ENCODE measurements around the gene ZNF799. TPM values are rescaled to one million over a fixed set of nuclear protein-coding genes. Genes with fewer than 3 reads are reported as not detected.
"Not testable (repeated sequence)": the region's sequence is repeated elsewhere in the genome, so short reads cannot be mapped to it uniquely, and the experiment has no call there.

The ZNF799 gene
- total and polyA plus RNA-seq, 2 experiments from 2014 or later = 1.8 to 2.5 TPM

DNA sequence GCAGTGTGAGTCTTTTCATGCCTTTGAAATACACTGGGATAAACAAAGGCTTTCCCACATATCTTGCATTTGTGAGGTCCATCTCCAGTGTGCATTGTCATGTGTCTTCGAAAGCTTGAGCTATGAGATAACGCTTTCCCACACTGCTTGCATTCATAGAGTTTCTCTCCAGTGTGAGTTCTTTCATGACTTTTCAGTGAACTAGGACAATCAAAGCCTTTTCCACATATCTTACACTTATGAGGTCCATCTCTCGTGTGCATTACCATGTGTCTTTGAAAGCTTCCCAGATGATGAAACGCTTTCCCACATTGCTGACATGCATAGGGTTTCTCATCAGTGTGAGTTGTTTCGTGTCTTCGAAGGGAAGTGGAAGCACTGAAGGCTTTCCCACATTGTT, 9.9 kb downstream of the ZNF799 start:
- H3K9me3 ChIP-seq (ENCODE audit: low read depth); H3K4me3 ChIP-seq; H3F3A ChIP-seq (ENCODE audit: insufficient read depth); H2AFZ ChIP-seq; H3K4me2 ChIP-seq (ENCODE audit: unreplicated experiment); in situ Hi-C loops (cut with MboI); H4K20me1 ChIP-seq (ENCODE audit: insufficient read depth); H3K4me1 ChIP-seq (ENCODE audit: insufficient read depth); H3K79me2 ChIP-seq (ENCODE audit: insufficient read depth); DNase-seq; H3K9me2 ChIP-seq (ENCODE audit: insufficient read depth); H3K9ac ChIP-seq; H3K27ac ChIP-seq; H3K27me3 ChIP-seq (replicated peaks; ENCODE audit: insufficient read depth): not testable (repeated sequence)
- peaks cover 18% of the 10 kb centered on the region for H3K36me3 ChIP-seq (ENCODE audit: low read depth)
- 89 to 93% methylated on average over 6 of the region's 6 CpGs for WGBS, 2 experiments (ENCODE audit: low coverage in 1 of 2, low lambda C conversion rate in 2 of 2, missing lambda C conversion rate in 2 of 2)

DNA sequence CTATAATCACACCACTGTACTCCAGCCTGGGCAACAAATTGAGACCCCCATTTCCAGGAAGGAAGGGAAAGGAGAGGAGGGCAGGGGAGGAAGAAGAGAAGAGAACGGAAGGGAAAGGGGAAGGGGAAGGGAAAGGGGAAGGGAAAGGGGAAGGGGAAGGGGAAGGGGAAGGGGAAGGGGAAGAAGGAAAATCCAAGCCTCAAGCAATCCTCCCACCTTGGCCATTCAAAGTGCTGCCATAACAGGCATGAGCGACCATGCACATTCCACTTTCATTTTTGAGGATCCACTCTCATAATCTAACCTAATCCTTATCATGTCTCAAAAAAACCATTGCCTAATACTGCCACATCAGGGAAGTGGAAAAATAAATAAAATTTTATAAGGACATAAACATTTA, 14.7 kb downstream of the ZNF799 start:
- H3K9me2 ChIP-seq (ENCODE audit: insufficient read depth); H3K27me3 ChIP-seq (replicated peaks; ENCODE audit: insufficient read depth); H3K79me2 ChIP-seq (ENCODE audit: insufficient read depth); H3K4me1 ChIP-seq (ENCODE audit: insufficient read depth); in situ Hi-C loops (cut with MboI); DNase-seq; H3K4me2 ChIP-seq (ENCODE audit: unreplicated experiment); H3K27ac ChIP-seq; H3K4me3 ChIP-seq; H3K9me3 ChIP-seq (ENCODE audit: low read depth); H3K9ac ChIP-seq; H3F3A ChIP-seq (ENCODE audit: insufficient read depth); H2AFZ ChIP-seq; H4K20me1 ChIP-seq (ENCODE audit: insufficient read depth): not testable (repeated sequence)
- H3K36me3 ChIP-seq (ENCODE audit: low read depth) = peaks cover 13% of the 10 kb centered on the region
- 96 to 100% methylated on average over 1 to 2 of the region's 2 CpGs for WGBS, 2 experiments (ENCODE audit: low coverage in 1 of 2, low lambda C conversion rate in 2 of 2, missing lambda C conversion rate in 2 of 2)

DNA sequence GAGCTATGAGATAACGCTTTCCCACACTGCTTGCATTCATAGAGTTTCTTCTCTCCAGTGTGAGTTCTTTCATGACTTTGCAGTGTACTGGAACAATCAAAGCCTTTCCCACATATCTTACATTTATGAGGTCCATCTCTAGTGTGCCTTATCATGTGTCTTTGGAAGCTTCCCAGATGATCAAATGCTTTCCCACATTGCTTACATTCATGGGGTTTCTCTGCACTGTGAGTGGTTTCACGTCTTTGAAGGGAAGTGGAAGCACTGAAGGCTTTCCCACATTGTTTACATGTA, 20.7 kb downstream of the ZNF799 start:
- no peaks in the 10 kb centered on the region for H3K9me2 ChIP-seq (ENCODE audit: insufficient read depth)
- no peaks in the 10 kb centered on the region for H3F3A ChIP-seq (ENCODE audit: insufficient read depth)
- no peaks in the 10 kb centered on the region for H3K4me1 ChIP-seq (ENCODE audit: insufficient read depth)
- H3K79me2 ChIP-seq (ENCODE audit: insufficient read depth) = no peaks in the 10 kb centered on the region
- H3K9me3 ChIP-seq (ENCODE audit: low read depth) = peaks cover 3% of the 10 kb centered on the region
- no peak overlapping the region for H3K27ac ChIP-seq
- in situ Hi-C loops (cut with MboI) = no loop called here
- TF ChIP-seq EZH2 (IDR thresholded peaks at IDR 0.05; ENCODE audit: insufficient read depth, poor library complexity, severe bottlenecking) = no peak
- H3K4me2 ChIP-seq (ENCODE audit: unreplicated experiment) = no peak overlapping the region
- 62 to 64% methylated on average over 2 of the region's 2 CpGs for WGBS, 2 experiments (ENCODE audit: low coverage in 1 of 2, low lambda C conversion rate in 2 of 2, missing lambda C conversion rate in 2 of 2)
- no peak overlapping the region for H3K9ac ChIP-seq
- H3K4me3 ChIP-seq = no peak overlapping the region
- no peaks in the 10 kb centered on the region for H3K27me3 ChIP-seq (replicated peaks; ENCODE audit: insufficient read depth)
- H4K20me1 ChIP-seq (ENCODE audit: insufficient read depth) = no peaks in the 10 kb centered on the region
- H2AFZ ChIP-seq = no peak overlapping the region
- DNase-seq = no peak
- H3K36me3 ChIP-seq (ENCODE audit: low read depth) = peaks cover 8% of the 10 kb centered on the region; the same call in 1 of the 2 replicates

DNA sequence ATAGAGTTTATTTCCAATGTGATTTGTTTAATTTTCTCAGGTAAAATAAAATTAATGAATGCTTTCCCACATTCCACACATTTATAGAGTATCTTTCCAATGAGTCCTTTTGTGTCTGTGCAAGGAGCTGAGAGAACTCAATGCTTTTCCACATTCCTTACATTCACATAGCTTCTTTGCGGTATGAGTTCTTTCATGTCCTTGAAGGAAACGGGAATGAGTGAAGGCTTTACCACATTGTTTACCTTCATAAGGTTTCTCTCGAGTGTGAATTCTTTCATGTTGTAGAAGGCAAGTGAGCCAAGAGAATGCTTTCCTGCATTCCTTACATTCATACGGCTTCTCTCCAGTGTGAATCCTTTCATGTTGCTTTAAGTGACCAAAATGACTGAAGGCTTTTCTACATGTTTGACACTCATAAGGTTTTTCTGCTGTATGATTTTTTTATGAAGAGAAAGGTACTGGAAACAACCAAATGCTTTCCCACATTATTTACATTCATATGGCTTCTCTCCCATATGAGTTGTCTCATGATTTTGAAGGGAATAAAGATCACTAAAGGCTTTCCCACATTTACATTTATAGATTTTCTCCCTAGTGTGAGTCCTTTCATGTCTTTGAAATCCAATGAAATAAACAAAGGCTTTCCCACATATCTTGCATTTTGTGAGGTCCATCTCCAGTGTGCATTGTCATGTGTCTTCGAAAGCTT, 21.2 kb downstream of the ZNF799 start:
- in situ Hi-C loops (cut with MboI) = no loop called here

DNA sequence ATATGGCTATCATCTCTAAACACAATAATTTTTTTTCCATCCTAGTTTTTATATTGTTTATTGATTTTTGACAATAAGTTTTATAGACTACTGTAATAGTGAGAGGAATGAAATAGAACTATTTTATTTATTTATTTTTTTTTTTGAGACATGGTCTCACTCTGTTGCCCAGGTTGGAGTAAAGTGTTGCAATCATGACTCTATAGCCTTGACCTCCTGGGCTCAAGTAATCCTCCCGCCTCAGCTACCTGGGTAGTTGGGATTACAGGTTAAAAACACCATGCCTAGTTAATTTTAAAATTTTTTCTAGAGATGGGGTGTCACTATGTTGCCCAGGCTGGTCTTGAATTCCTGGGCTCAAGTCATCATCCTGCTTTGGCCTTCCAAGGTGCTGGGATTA, 27.0 kb downstream of the ZNF799 start:
- WGBS, 2 experiments (ENCODE audit: low coverage in 1 of 2, low lambda C conversion rate in 2 of 2, missing lambda C conversion rate in 2 of 2) = 36 to 47% methylated on average over 1 of the region's 1 CpG

More for the DNA sequence above, 21.2 kb downstream of the ZNF799 start:
- peaks cover 3% of the 10 kb centered on the region for H3K9me3 ChIP-seq (ENCODE audit: low read depth)
- no peak overlapping the region for H3K4me2 ChIP-seq (ENCODE audit: unreplicated experiment)
- H3F3A ChIP-seq (ENCODE audit: insufficient read depth) = no peaks in the 10 kb centered on the region
- no peaks in the 10 kb centered on the region for H3K27me3 ChIP-seq (replicated peaks; ENCODE audit: insufficient read depth)
- no peak overlapping the region for H2AFZ ChIP-seq
- WGBS, 2 experiments (ENCODE audit: low coverage in 1 of 2, low lambda C conversion rate in 2 of 2, missing lambda C conversion rate in 2 of 2) = 78 to 79% methylated on average over 5 of the region's 5 CpGs
- H3K4me1 ChIP-seq (ENCODE audit: insufficient read depth) = no peaks in the 10 kb centered on the region
- H3K36me3 ChIP-seq (ENCODE audit: low read depth) = peaks cover 8% of the 10 kb centered on the region; the same call in 1 of the 2 replicates
- H3K4me3 ChIP-seq = no peak overlapping the region
- no peak for DNase-seq
- H3K9ac ChIP-seq = no peak overlapping the region
- H3K79me2 ChIP-seq (ENCODE audit: insufficient read depth) = no peaks in the 10 kb centered on the region
- H3K27ac ChIP-seq = no peak overlapping the region
- TF ChIP-seq EZH2phosphoT487 (IDR thresholded peaks at IDR 0.05; ENCODE audit: insufficient read depth, low read depth) (no peak), EZH2 (IDR thresholded peaks at IDR 0.05; ENCODE audit: insufficient read depth, poor library complexity, severe bottlenecking) (no peak)
- no peaks in the 10 kb centered on the region for H3K9me2 ChIP-seq (ENCODE audit: insufficient read depth)
- H4K20me1 ChIP-seq (ENCODE audit: insufficient read depth) = no peaks in the 10 kb centered on the region

More for the DNA sequence above, 27.0 kb downstream of the ZNF799 start:
- no peak overlapping the region for H3K4me2 ChIP-seq (ENCODE audit: unreplicated experiment)
- DNase-seq = no peak
- no peaks in the 10 kb centered on the region for H3K27me3 ChIP-seq (replicated peaks; ENCODE audit: insufficient read depth)
- no peak overlapping the region for H2AFZ ChIP-seq
- H3K9me2 ChIP-seq (ENCODE audit: insufficient read depth) = no peaks in the 10 kb centered on the region
- no peaks in the 10 kb centered on the region for H4K20me1 ChIP-seq (ENCODE audit: insufficient read depth)
- no peak overlapping the region for H3K27ac ChIP-seq
- no peaks in the 10 kb centered on the region for H3K36me3 ChIP-seq (ENCODE audit: low read depth)
- H3K9me3 ChIP-seq (ENCODE audit: low read depth) = peaks cover 3% of the 10 kb centered on the region
- no peaks in the 10 kb centered on the region for H3K79me2 ChIP-seq (ENCODE audit: insufficient read depth)
- no peaks in the 10 kb centered on the region for H3K4me1 ChIP-seq (ENCODE audit: insufficient read depth)
- no peaks in the 10 kb centered on the region for H3F3A ChIP-seq (ENCODE audit: insufficient read depth)
- TF ChIP-seq EZH2 (IDR thresholded peaks at IDR 0.05; ENCODE audit: insufficient read depth, poor library complexity, severe bottlenecking) (no peak), EZH2phosphoT487 (IDR thresholded peaks at IDR 0.05; ENCODE audit: insufficient read depth, low read depth) (no peak)
- no peak overlapping the region for H3K4me3 ChIP-seq
- in situ Hi-C loops (cut with MboI) = no loop called here
- H3K9ac ChIP-seq = no peak overlapping the region

All from GM23248 (cell line).